ENCODE data around the gene NFX1. TPM values are rescaled to one million over a fixed set of nuclear protein-coding genes. Genes with fewer than 3 reads are reported as not detected.

The NFX1 gene
- total and polyA plus RNA-seq, 4 donors: 13.7 to 27.9 (median 14.6) TPM

DNA sequence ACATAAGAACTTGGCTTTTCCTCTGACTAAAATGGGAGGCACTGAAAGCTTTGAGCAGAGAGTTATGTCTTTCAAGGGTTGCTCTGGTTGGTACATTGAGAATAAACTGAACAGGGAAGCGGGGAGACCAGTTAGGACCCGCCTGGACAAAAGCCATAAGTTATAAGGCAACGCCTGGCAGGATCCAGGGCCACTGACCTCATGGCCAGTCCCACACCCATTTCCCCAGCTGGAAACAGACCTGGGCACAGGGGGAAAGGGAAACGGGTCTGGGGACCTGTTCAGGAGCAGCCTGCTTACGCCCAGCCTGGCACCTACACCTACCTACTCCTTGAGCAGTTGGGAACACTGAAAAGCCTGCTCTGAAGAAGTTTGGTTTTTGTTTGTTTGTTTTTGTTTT, 49.0 kb upstream of the NFX1 start:
- Histone ChIP-seq H3K27me3 (ENCODE audit: control insufficient read depth in 4 of 4, insufficient read depth in 4 of 4, low read length in 3 of 4) (no peaks in the 10 kb centered on the region), H3K27ac (ENCODE audit: low read depth in 1 of 2, low read length in 2 of 2) (no peak overlapping the region), H3K4me3 (ENCODE audit: low read depth in 1 of 3, low read length in 3 of 3) (no peak overlapping the region), H3K9me3 (ENCODE audit: control insufficient read depth in 4 of 4, low read length in 3 of 4) (no peaks in the 10 kb centered on the region), H3K36me3 (ENCODE audit: control insufficient read depth in 4 of 4, insufficient read depth in 3 of 4, low read depth in 1 of 4, low read length in 3 of 4) (no peaks in the 10 kb centered on the region), H3K9ac (ENCODE audit: low read depth in 1 of 2, low read length in 2 of 2) (no peak overlapping the region), H3K4me1 (ENCODE audit: control insufficient read depth in 4 of 4, insufficient read depth in 4 of 4, low read length in 3 of 4) (no peaks in the 10 kb centered on the region)
- no peak for TF ChIP-seq HNF4A (conservative IDR thresholded peaks at IDR 0.05)
- TF ChIP-seq RXRA (IDR thresholded peaks at IDR 0.05): peak in 1 of 2 donors; percentile 38
- TF ChIP-seq, protein P1, sequence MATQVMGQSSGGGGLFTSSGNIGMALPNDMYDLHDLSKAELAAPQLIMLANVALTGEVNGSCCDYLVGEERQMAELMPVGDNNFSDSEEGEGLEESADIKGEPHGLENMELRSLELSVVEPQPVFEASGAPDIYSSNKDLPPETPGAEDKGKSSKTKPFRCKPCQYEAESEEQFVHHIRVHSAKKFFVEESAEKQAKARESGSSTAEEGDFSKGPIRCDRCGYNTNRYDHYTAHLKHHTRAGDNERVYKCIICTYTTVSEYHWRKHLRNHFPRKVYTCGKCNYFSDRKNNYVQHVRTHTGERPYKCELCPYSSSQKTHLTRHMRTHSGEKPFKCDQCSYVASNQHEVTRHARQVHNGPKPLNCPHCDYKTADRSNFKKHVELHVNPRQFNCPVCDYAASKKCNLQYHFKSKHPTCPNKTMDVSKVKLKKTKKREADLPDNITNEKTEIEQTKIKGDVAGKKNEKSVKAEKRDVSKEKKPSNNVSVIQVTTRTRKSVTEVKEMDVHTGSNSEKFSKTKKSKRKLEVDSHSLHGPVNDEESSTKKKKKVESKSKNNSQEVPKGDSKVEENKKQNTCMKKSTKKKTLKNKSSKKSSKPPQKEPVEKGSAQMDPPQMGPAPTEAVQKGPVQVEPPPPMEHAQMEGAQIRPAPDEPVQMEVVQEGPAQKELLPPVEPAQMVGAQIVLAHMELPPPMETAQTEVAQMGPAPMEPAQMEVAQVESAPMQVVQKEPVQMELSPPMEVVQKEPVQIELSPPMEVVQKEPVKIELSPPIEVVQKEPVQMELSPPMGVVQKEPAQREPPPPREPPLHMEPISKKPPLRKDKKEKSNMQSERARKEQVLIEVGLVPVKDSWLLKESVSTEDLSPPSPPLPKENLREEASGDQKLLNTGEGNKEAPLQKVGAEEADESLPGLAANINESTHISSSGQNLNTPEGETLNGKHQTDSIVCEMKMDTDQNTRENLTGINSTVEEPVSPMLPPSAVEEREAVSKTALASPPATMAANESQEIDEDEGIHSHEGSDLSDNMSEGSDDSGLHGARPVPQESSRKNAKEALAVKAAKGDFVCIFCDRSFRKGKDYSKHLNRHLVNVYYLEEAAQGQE (IDR thresholded peaks at IDR 0.05): no peak
- DNase-seq (ENCODE audit: low spot score): no peak
- WGBS: 61% methylated on average over 5 of the region's 5 CpGs

DNA sequence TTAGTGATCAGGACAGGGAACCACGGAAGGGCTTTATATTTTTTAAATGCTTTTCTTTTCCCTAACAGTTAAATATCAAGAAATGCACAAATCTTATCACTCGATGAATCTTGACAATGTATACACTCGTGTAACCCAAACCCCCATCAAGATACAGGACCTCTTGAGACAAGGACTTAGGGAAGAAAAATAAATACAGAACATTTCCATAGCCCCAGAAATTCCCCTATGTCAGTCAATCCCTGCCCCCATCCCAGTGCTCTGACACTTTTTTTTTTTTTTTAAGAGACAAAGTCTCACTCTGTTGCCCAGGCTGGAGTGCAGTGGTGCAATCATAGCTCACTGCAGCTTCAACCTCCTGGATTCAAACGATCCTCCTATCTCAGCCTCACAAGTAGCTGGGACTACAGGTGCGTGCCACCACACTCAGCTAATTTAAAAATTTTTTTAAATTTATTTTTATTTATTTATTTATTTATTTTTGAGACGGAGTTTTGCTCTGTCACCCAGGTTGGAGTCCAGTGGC, 47.6 kb upstream of the NFX1 start:
- DNase-seq (ENCODE audit: low spot score): no peak

More for the DNA sequence above, 47.6 kb upstream of the NFX1 start:
- no peaks in the 10 kb centered on the region for H3K4me1 ChIP-seq (ENCODE audit: control insufficient read depth in 4 of 4, insufficient read depth in 4 of 4, low read length in 3 of 4)
- H3K27me3 ChIP-seq (ENCODE audit: control insufficient read depth in 4 of 4, insufficient read depth in 4 of 4, low read length in 3 of 4): no peaks in the 10 kb centered on the region
- H3K36me3 ChIP-seq (ENCODE audit: control insufficient read depth in 4 of 4, insufficient read depth in 3 of 4, low read depth in 1 of 4, low read length in 3 of 4): no peaks in the 10 kb centered on the region
- H3K9me3 ChIP-seq (ENCODE audit: control insufficient read depth in 4 of 4, low read length in 3 of 4): no peaks in the 10 kb centered on the region
- H3K27ac ChIP-seq (ENCODE audit: low read depth in 1 of 2, low read length in 2 of 2): no peak overlapping the region
- no peak overlapping the region for H3K9ac ChIP-seq (ENCODE audit: low read depth in 1 of 2, low read length in 2 of 2)
- WGBS: 87% methylated on average over 6 of the region's 6 CpGs
- TF ChIP-seq JUND (IDR thresholded peaks at IDR 0.05): no peak
- TF ChIP-seq NR2F2 (IDR thresholded peaks at IDR 0.05): no peak
- TF ChIP-seq, protein P1 (IDR thresholded peaks at IDR 0.05): no peak
- TF ChIP-seq RAD21 (IDR thresholded peaks at IDR 0.05): no peak
- TF ChIP-seq, protein P2, sequence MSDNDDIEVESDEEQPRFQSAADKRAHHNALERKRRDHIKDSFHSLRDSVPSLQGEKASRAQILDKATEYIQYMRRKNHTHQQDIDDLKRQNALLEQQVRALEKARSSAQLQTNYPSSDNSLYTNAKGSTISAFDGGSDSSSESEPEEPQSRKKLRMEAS (IDR thresholded peaks at IDR 0.05): no peak
- TF ChIP-seq, protein P3, sequence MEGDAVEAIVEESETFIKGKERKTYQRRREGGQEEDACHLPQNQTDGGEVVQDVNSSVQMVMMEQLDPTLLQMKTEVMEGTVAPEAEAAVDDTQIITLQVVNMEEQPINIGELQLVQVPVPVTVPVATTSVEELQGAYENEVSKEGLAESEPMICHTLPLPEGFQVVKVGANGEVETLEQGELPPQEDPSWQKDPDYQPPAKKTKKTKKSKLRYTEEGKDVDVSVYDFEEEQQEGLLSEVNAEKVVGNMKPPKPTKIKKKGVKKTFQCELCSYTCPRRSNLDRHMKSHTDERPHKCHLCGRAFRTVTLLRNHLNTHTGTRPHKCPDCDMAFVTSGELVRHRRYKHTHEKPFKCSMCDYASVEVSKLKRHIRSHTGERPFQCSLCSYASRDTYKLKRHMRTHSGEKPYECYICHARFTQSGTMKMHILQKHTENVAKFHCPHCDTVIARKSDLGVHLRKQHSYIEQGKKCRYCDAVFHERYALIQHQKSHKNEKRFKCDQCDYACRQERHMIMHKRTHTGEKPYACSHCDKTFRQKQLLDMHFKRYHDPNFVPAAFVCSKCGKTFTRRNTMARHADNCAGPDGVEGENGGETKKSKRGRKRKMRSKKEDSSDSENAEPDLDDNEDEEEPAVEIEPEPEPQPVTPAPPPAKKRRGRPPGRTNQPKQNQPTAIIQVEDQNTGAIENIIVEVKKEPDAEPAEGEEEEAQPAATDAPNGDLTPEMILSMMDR (IDR thresholded peaks at IDR 0.05; ENCODE audit: low read depth, low read length, missing input control): no peak
- no peak for TF ChIP-seq YY1 (IDR thresholded peaks at IDR 0.05)
- TF ChIP-seq FOXA1 (IDR thresholded peaks at IDR 0.05): no peak
- TF ChIP-seq EGR1 (IDR thresholded peaks at IDR 0.05; ENCODE audit: low read depth in 2 of 2): no peak
- TF ChIP-seq SP1 (IDR thresholded peaks at IDR 0.05): no peak
- TF ChIP-seq HNF4G (IDR thresholded peaks at IDR 0.05): no peak
- no peak overlapping the region for H3K4me3 ChIP-seq (ENCODE audit: low read depth in 1 of 3, low read length in 3 of 3)

Data from liver (tissue), 9 donors.